CD4-positive, alpha-beta T cell (primary cell): ENCODE data around the gene ASTN2. TPM values are rescaled to one million over a fixed set of nuclear protein-coding genes. Genes with fewer than 3 reads are reported as not detected.

Experiments
- ATAC-seq: fragments of 200-7000 bp; cut with Tn5 transposase; one replicate; pipeline ENCODE4 v1.10.0; 2022; ENCODE audit warnings: mild to moderate bottlenecking; ENCODE audit not compliant: poor library complexity
- CTCF ChIA-PET: fragments of 350-600 bp; sonication (Branson Sonifier 250); formaldehyde crosslinking; loops from one replicate; lab custom pipeline; 2021; ENCODE audit warnings: antibody characterized with exemption, inconsistent platforms; lab: Charles Lee
- POLR2A ChIA-PET: fragments of 350-600 bp; sonication (Branson Sonifier 250); formaldehyde crosslinking; loops from one replicate; lab custom pipeline; 2021; ENCODE audit warnings: antibody characterized with exemption, inconsistent platforms; lab: Charles Lee
- DNase-seq, 14 experiments: peaks; one replicate each; pipeline ENCODE4 v3.0.0-alpha.2; 2013 to 2020; ENCODE audit warnings: mixed read lengths in 2 of 14
- H3K27ac ChIP-seq, 2 donors: one replicate each; pipeline versions ENCODE4 v1.5.1 to v1.7.0; 2013; ENCODE audit warnings: low read length in 2 of 2, low read depth in 1 of 2, mild to moderate bottlenecking in 1 of 2
- H3K27me3 ChIP-seq, 2 experiments: 1 replicate in 1 of 2; 2 replicates in 1 of 2; pipeline versions ENCODE4 v1.6.1 to v1.7.0; 2013; ENCODE audit warnings: low read length in 2 of 2, control low read depth in 1 of 2, mild to moderate bottlenecking in 1 of 2, moderate library complexity in 1 of 2; ENCODE audit not compliant: insufficient read depth in 2 of 2, control insufficient read depth in 1 of 2
- H3K36me3 ChIP-seq: one replicate; pipeline ENCODE4 v1.6.1; 2013; ENCODE audit warnings: low read length, control low read depth; ENCODE audit not compliant: insufficient read depth
- H3K4me1 ChIP-seq: one replicate; pipeline ENCODE4 v1.6.1; 2013; ENCODE audit warnings: low read length, control low read depth; ENCODE audit not compliant: insufficient read depth
- H3K4me3 ChIP-seq: one replicate; pipeline ENCODE4 v1.5.1; 2013; ENCODE audit warnings: mild to moderate bottlenecking, low read length, moderate library complexity
- H3K9me3 ChIP-seq, 2 experiments: 1 replicate in 1 of 2; 2 replicates in 1 of 2; pipeline versions ENCODE4 v1.6.1 to v1.7.0; 2013; ENCODE audit warnings: low read length in 2 of 2, mild to moderate bottlenecking in 2 of 2, control low read depth in 1 of 2, moderate library complexity in 1 of 2; ENCODE audit not compliant: control insufficient read depth in 1 of 2, insufficient read depth in 1 of 2
- H3K27ac Mint-ChIP-seq: one replicate; pipeline ENCODE4 v1.8.0; 2020; ENCODE audit warnings: mixed read lengths
- H3K27me3 Mint-ChIP-seq: one replicate; pipeline ENCODE4 v1.8.0; 2021; ENCODE audit warnings: mixed read lengths
- H3K36me3 Mint-ChIP-seq: one replicate; pipeline ENCODE4 v1.8.0; 2021; ENCODE audit warnings: low read depth, mixed read lengths
- H3K4me1 Mint-ChIP-seq: one replicate; pipeline ENCODE4 v1.8.0; 2021; ENCODE audit warnings: low read depth, mixed read lengths
- H3K4me3 Mint-ChIP-seq: one replicate; pipeline ENCODE4 v1.8.0; 2020; ENCODE audit warnings: mild to moderate bottlenecking, mixed read lengths
- H3K9me3 Mint-ChIP-seq: one replicate; pipeline ENCODE4 v1.8.0; 2020; ENCODE audit warnings: mixed read lengths
- intact Hi-C, 2 experiments: fragments of 100-400 bp; cut with DNase I in 1 of 2; cut with micrococcal nuclease in 1 of 2; formaldehyde crosslinking; loops; one replicate each; pipeline versions ENCODE4 v1.15.1 to v1.9.0; 2023 to 2025; cut with DNase I, micrococcal nuclease
- total RNA-seq, 174 experiments: library from RNA in 2 of 174; stranded (reverse) in 2 of 174; gene quantifications; one replicate each; pipeline ENCODE4 v1.2.3 and lab custom pipeline; 2021 to 2026
- TF ChIP-seq, protein P1 (sequence below): fragments of 200-600 bp; IDR thresholded peaks from one replicate; pipeline ENCODE4 v1.8.0; 2022; ENCODE audit warnings: antibody characterized with exemption, mild to moderate bottlenecking

ASTN2 gene
- total RNA-seq, 2 experiments from 2014 or later = 2.3 to 2.4 TPM

DNA sequence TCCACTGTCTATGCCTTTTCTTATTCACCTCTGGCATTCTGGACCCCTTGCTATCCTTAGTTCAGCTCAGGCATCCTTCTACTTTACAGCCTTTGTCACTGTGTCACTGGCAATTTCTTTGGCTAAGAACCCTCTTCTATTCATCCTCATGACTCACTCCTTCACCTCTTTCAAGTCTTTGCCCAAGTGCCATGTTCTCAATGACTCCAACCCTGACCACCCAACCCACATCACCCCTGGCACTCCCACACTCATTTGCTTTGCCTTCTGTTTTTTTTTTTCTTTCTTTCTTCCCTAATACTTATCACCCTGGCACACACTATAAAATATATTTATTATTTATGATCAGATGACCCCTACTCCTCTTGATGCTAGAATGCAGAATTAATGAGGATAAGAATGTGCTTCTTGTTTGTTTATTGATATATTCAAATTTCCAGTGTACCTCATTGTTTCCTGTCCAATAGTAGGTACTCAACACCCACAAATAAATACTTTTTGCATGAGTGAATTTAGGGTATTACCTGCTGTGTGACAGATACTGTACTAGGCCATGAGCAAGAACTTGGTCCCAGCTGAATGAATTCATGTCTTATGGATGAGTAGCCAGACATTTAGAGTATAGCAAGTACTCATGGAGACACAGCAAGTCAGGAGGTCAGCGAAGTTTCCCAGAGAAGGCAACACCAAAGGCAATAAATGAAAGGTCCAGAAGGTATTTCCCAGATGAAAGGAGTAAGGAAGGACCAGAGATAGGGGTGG lies 1025.1 kb downstream of the ASTN2 start:
- no peak overlapping the region for H3K4me3 Mint-ChIP-seq
- H3K4me1 Mint-ChIP-seq = no peaks in the 10 kb centered on the region
- ATAC-seq (no peak), DNase-seq (no peak)
- TF ChIP-seq, protein P1, sequence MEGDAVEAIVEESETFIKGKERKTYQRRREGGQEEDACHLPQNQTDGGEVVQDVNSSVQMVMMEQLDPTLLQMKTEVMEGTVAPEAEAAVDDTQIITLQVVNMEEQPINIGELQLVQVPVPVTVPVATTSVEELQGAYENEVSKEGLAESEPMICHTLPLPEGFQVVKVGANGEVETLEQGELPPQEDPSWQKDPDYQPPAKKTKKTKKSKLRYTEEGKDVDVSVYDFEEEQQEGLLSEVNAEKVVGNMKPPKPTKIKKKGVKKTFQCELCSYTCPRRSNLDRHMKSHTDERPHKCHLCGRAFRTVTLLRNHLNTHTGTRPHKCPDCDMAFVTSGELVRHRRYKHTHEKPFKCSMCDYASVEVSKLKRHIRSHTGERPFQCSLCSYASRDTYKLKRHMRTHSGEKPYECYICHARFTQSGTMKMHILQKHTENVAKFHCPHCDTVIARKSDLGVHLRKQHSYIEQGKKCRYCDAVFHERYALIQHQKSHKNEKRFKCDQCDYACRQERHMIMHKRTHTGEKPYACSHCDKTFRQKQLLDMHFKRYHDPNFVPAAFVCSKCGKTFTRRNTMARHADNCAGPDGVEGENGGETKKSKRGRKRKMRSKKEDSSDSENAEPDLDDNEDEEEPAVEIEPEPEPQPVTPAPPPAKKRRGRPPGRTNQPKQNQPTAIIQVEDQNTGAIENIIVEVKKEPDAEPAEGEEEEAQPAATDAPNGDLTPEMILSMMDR = no peak
- POLR2A ChIA-PET = no interaction called here
- no peaks in the 10 kb centered on the region for H3K27me3 Mint-ChIP-seq
- H3K27ac ChIP-seq = no peak overlapping the region
- H3K36me3 ChIP-seq = no peaks in the 10 kb centered on the region
- no peaks in the 10 kb centered on the region for H3K36me3 Mint-ChIP-seq
- intact Hi-C loops = no loop called here
- CTCF ChIA-PET = no interaction called here
- H3K27ac Mint-ChIP-seq = no peak overlapping the region
- peaks cover 2% of the 10 kb centered on the region for H3K9me3 Mint-ChIP-seq
- no peaks in the 10 kb centered on the region for H3K9me3 ChIP-seq
- no peak overlapping the region for H3K4me3 ChIP-seq
- H3K4me1 ChIP-seq = no peaks in the 10 kb centered on the region
- no peaks in the 10 kb centered on the region for H3K27me3 ChIP-seq

DNA sequence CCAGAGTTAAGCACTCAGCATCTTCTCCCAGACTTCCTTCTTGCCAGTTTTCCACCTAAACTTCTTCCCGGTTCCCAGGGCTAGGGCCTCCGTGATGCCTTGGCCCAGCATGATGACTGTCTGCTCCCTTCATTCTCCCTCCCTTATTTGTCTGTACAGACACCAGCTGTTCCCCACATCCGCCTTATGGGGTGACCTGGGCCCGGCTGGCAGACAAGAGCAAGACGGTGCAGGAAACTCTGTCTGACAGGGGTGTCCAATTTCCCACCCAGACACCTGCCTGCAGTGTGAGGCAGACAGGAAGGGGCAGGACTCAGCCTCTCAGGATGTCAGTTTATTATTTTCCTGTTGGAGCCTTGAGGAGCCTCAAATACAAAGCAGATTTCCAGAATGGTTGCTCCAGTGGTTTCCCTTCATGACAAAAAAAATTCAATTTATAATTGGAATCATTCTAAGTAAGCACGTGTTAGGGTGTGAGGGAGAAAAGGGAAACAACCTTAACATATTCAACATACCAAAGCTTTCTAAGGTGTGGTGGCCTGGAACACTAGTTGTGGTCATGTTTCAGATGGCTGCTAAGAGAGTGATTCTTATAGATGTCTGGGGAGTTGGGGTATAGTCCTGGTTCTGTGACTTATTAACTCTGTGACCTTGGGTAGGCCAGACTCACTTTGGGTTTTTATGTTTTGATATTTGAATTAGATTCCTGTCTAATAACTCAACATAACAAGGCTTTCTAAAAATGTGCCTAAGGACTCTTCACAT lies 1026.7 kb downstream of the ASTN2 start:
- H3K36me3 Mint-ChIP-seq = no peaks in the 10 kb centered on the region
- ChIA-PET POLR2A (no interaction called here), CTCF (no interaction called here)
- H3K4me1 ChIP-seq = no peaks in the 10 kb centered on the region
- H3K9me3 Mint-ChIP-seq = no peaks in the 10 kb centered on the region
- TF ChIP-seq, protein P1 = no peak
- H3K27ac Mint-ChIP-seq = no peak overlapping the region
- no peaks in the 10 kb centered on the region for H3K9me3 ChIP-seq
- intact Hi-C loops = no loop called here
- ATAC-seq (no peak), DNase-seq (no peak)
- H3K27me3 ChIP-seq = no peaks in the 10 kb centered on the region
- no peak overlapping the region for H3K4me3 Mint-ChIP-seq
- H3K4me3 ChIP-seq = no peak overlapping the region
- H3K27ac ChIP-seq = no peak overlapping the region
- H3K36me3 ChIP-seq = no peaks in the 10 kb centered on the region
- no peaks in the 10 kb centered on the region for H3K27me3 Mint-ChIP-seq
- no peaks in the 10 kb centered on the region for H3K4me1 Mint-ChIP-seq

DNA sequence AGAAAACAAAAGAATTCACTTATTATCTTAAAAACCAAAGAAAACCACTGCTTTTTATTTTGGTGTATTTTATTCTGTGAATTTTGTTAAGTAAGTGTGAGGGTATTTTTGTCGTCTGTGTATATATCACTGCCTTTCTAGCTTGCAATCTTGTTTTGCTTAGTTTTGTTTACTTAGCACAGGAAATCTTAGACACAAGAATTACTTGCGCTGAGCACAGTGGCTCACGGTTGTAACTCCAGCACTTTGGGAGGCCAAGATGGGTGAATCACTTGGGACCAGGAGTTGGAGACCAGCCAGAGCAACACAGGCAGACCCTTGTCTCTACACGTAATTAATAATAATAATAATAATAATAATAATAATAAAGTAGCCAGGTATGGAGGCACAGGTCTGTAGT lies 1030.9 kb downstream of the ASTN2 start:
- Mint-ChIP-seq H3K36me3 (no peaks in the 10 kb centered on the region), H3K4me3 (no peak overlapping the region), H3K27ac (no peak overlapping the region), H3K4me1 (no peaks in the 10 kb centered on the region), H3K27me3 (no peaks in the 10 kb centered on the region), H3K9me3 (no peaks in the 10 kb centered on the region)
- no peak for ATAC-seq
- no peak overlapping the region for H3K4me3 ChIP-seq
- TF ChIP-seq, protein P1 = no peak
- POLR2A ChIA-PET = no interaction called here
- no peak overlapping the region for H3K27ac ChIP-seq
- no peaks in the 10 kb centered on the region for H3K27me3 ChIP-seq
- intact Hi-C loops = no loop called here
- no peak for DNase-seq
- H3K4me1 ChIP-seq = no peaks in the 10 kb centered on the region
- H3K9me3 ChIP-seq = no peaks in the 10 kb centered on the region
- CTCF ChIA-PET = no interaction called here
- H3K36me3 ChIP-seq = no peaks in the 10 kb centered on the region
